ENCODE data around the gene SLC44A1.

The SLC44A1 gene

GRCh38 chr9:105455836-105456475 is 211.5 kb downstream of the SLC44A1 start:
- ATAC-seq = peak; percentile 30; the same call in 1 of the 3 replicates
- TF ChIP-seq GLIS3 (CRISPR knock-in tag; IDR thresholded peaks at IDR 0.05) (no peak), TCF4 (CRISPR knock-in tag; IDR thresholded peaks at IDR 0.05; ENCODE audit: borderline replicate concordance) (peak; percentile 29; the same call in 1 of the 2 replicates)

- no peak for TF ChIP-seq PPARA (CRISPR knock-in tag; IDR thresholded peaks at IDR 0.05; ENCODE audit: borderline replicate concordance)
- no peak for TF ChIP-seq BACH2 (CRISPR knock-in tag; IDR thresholded peaks at IDR 0.05; ENCODE audit: borderline replicate concordance)
- TF ChIP-seq OSR1 (CRISPR knock-in tag; IDR thresholded peaks at IDR 0.05) = no peak
- no peak for TF ChIP-seq ARNTL (CRISPR knock-in tag; IDR thresholded peaks at IDR 0.05; ENCODE audit: borderline replicate concordance, low read depth)
- no peak for TF ChIP-seq CSRNP3 (CRISPR knock-in tag; IDR thresholded peaks at IDR 0.05)
- TF ChIP-seq ZFP3 (CRISPR knock-in tag; IDR thresholded peaks at IDR 0.05) = no peak
- no peak for ATAC-seq
Measured at GRCh38 chr9:105457560-105458294, 213.3 kb downstream of the SLC44A1 start.

- ATAC-seq = no peak
- TF ChIP-seq CREB5 (CRISPR knock-in tag; IDR thresholded peaks at IDR 0.05; ENCODE audit: low read depth) (no peak), ZNF70 (CRISPR knock-in tag; IDR thresholded peaks at IDR 0.05) (no peak), TSHZ2 (CRISPR knock-in tag; IDR thresholded peaks at IDR 0.05) (no peak), OSR1 (CRISPR knock-in tag; IDR thresholded peaks at IDR 0.05) (no peak)
Measured at GRCh38 chr9:105458404-105458803, 214.0 kb downstream of the SLC44A1 start.

- TF ChIP-seq RARB (CRISPR knock-in tag; IDR thresholded peaks at IDR 0.05) = no peak
- no peak for ATAC-seq
Measured at GRCh38 chr9:105459336-105459735, 214.9 kb downstream of the SLC44A1 start.

- ATAC-seq = peak; percentile 58; the same call in 2 of the 3 replicates
- TF ChIP-seq TOX (CRISPR knock-in tag; IDR thresholded peaks at IDR 0.05; ENCODE audit: borderline replicate concordance) = no peak
- TF ChIP-seq ZFP30 (CRISPR knock-in tag; IDR thresholded peaks at IDR 0.05) = no peak
- no peak for TF ChIP-seq ARNTL (CRISPR knock-in tag; IDR thresholded peaks at IDR 0.05; ENCODE audit: borderline replicate concordance, low read depth)
- no peak for TF ChIP-seq OSR1 (CRISPR knock-in tag; IDR thresholded peaks at IDR 0.05)
- TF ChIP-seq ZC3H10 (CRISPR knock-in tag; IDR thresholded peaks at IDR 0.05) = no peak
- no peak for TF ChIP-seq PATZ1 (CRISPR knock-in tag; IDR thresholded peaks at IDR 0.05; ENCODE audit: borderline replicate concordance)
- TF ChIP-seq GLIS3 (CRISPR knock-in tag; IDR thresholded peaks at IDR 0.05) = no peak
- no peak for TF ChIP-seq TSHZ2 (CRISPR knock-in tag; IDR thresholded peaks at IDR 0.05)
- no peak for TF ChIP-seq CREB5 (CRISPR knock-in tag; IDR thresholded peaks at IDR 0.05; ENCODE audit: low read depth)
Measured at GRCh38 chr9:105466898-105467455, 222.5 kb downstream of the SLC44A1 start.

Measured in SK-N-SH treated with all-trans-retinoic acid at 6 μM for 48 hours (cell line).